Thymus (tissue), 11 donors: ENCODE measurements around the gene UPP1. TPM values are rescaled to one million over a fixed set of nuclear protein-coding genes. Genes with fewer than 3 reads are reported as not detected.

ENCODE experiments used
- DNase-seq, 9 donors: peaks; one replicate each; pipeline ENCODE4 v3.0.0-alpha.2; 2013; ENCODE audit warnings: low spot score in 9 of 9, low read depth in 6 of 9, missing footprints in 1 of 9
- H3K27ac ChIP-seq, 2 donors: one replicate each; pipeline ENCODE4 v1.5.1; 2013; ENCODE audit warnings: control low read depth in 1 of 2, low read depth in 1 of 2, low read length in 1 of 2, mild to moderate bottlenecking in 1 of 2, moderate library complexity in 1 of 2
- H3K27me3 ChIP-seq, 2 donors: one replicate each; pipeline ENCODE4 v1.5.1; 2013; ENCODE audit warnings: low read length in 1 of 2; ENCODE audit not compliant: control insufficient read depth in 2 of 2, insufficient read depth in 1 of 2
- H3K36me3 ChIP-seq, 2 donors: one replicate each; pipeline ENCODE4 v1.5.1; 2013; ENCODE audit warnings: low read length in 1 of 2, mild to moderate bottlenecking in 1 of 2, moderate library complexity in 1 of 2; ENCODE audit not compliant: control insufficient read depth in 2 of 2, insufficient read depth in 2 of 2
- H3K4me1 ChIP-seq, 2 donors: one replicate each; pipeline ENCODE4 v1.5.1; 2013; ENCODE audit warnings: low read length in 2 of 2; ENCODE audit not compliant: control insufficient read depth in 2 of 2, insufficient read depth in 2 of 2
- H3K4me3 ChIP-seq, 2 donors: one replicate each; pipeline ENCODE4 v1.5.1; 2013; ENCODE audit warnings: low read length in 2 of 2, control low read depth in 1 of 2, mild to moderate bottlenecking in 1 of 2
- H3K9me3 ChIP-seq, 2 donors: one replicate each; pipeline ENCODE4 v1.5.1; 2013; ENCODE audit warnings: low read length in 1 of 2, mild to moderate bottlenecking in 1 of 2; ENCODE audit not compliant: control insufficient read depth in 2 of 2, insufficient read depth in 1 of 2
- WGBS: extraction: QIAGEN DNeasy Blood & Tissue Kit; methylation state at CpG from one replicate; pipeline ENCODE4 v1.1.7; 2013; 5-methylcytosine and 5-hydroxymethylcytosine counted together
- polyA plus RNA-seq: library from polyadenylated mRNA; stranded (reverse); fragments of 200-250 nt; gene quantifications from one replicate; pipeline ENCODE4 v1.2.3, GENCODE V29; 2013
- total RNA-seq: library from RNA; stranded (reverse); fragments of 120-200 nt; gene quantifications from one replicate; pipeline ENCODE4 v1.2.4, GENCODE V29; 2013
- donor health status: healthy.

The UPP1 gene
- total and polyA plus RNA-seq, 2 donors: 3.2 to 32.4 TPM

GRCh38 chr7:48091506-48092433, 2.7 kb downstream of the UPP1 start:
- WGBS: 92% methylated on average over 10 of the region's 10 CpGs
- Histone ChIP-seq H3K36me3 (no peaks in the 10 kb centered on the region), H3K9me3 (peaks cover 0 to 5% of the 10 kb centered on the region in 2 donors), H3K27me3 (peaks cover 21 to 57% of the 10 kb centered on the region in 2 donors), H3K4me1 (peaks cover 5 to 21% of the 10 kb centered on the region in 2 donors), H3K4me3 (no peak overlapping the region), H3K27ac (no peak overlapping the region)
- DNase-seq: no peak

DNA sequence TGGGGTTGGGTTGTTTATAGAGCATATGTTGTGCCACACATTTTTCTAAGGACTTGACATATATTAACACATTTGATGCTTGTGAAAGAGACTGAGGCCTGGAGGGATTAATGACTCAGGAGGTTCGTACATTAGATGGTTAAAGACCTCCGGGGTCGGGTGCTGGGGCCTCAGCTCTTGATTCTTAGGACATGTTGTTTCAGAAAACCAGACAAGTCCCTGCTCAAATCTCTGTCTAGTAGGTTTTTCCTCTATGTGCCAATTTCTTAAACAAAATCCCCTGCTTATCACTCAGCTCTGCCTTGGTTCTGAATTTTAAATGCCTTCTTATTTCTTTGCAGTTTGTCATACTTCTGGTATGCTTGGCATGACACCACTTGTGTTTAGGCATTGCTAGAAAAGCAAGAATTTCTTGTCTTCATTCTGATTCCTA, 5.8 kb downstream of the UPP1 start:
- peaks cover 11 to 35% of the 10 kb centered on the region in 2 donors for H3K27me3 ChIP-seq
- DNase-seq: no peak
- WGBS: 94% methylated on average over 3 of the region's 3 CpGs
- H3K27ac ChIP-seq: no peak overlapping the region
- peaks cover 0 to 5% of the 10 kb centered on the region in 2 donors for H3K9me3 ChIP-seq
- no peak overlapping the region for H3K4me3 ChIP-seq
- peaks cover under 1 to 5% of the 10 kb centered on the region in 2 donors for H3K4me1 ChIP-seq
- H3K36me3 ChIP-seq: no peaks in the 10 kb centered on the region

DNA sequence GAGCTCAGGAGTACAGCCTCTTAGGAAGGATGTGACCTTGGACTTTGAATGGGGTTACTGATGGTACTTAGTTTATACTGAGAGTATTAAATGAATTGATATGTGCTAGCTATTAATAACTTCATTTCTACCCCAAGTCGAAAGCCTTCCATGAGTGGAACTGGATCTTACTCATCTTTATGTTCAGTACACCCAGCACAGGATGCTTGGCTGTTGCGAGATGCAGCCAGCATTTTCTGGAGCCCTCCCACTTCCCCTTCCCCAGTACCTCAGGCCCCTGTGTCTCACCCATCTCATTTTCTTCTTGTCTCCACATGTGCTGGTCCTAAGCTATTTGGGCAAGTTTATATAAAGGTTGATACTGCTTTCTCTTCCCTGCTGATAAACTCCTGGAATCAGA, 7.2 kb downstream of the UPP1 start:
- Histone ChIP-seq H3K27ac (no peak overlapping the region), H3K36me3 (no peaks in the 10 kb centered on the region), H3K4me3 (no peak overlapping the region), H3K9me3 (no peaks in the 10 kb centered on the region), H3K4me1 (peaks cover 0 to 2% of the 10 kb centered on the region in 2 donors), H3K27me3 (peaks cover 3 to 21% of the 10 kb centered on the region in 2 donors)
- WGBS: 69% methylated on average over 2 of the region's 2 CpGs
- no peak for DNase-seq

- Histone ChIP-seq H3K4me1 (peaks cover 0 to 2% of the 10 kb centered on the region in 2 donors), H3K4me3 (no peak overlapping the region), H3K9me3 (no peaks in the 10 kb centered on the region), H3K36me3 (no peaks in the 10 kb centered on the region), H3K27me3 (peaks cover 0 to 9% of the 10 kb centered on the region in 2 donors), H3K27ac (peak overlapping the region in 1 of 2 donors; percentile 44)
- DNase-seq: no peak
- 33% methylated on average over 6 of the region's 6 CpGs for WGBS
These were observed 8.6 kb downstream of the UPP1 start for GRCh38 chr7:48097521-48098231.

GRCh38 chr7:48098846-48099245, 9.8 kb downstream of the UPP1 start:
- Histone ChIP-seq H3K9me3 (no peaks in the 10 kb centered on the region), H3K27ac (no peak overlapping the region), H3K36me3 (no peaks in the 10 kb centered on the region), H3K4me1 (peaks cover 0 to 2% of the 10 kb centered on the region in 2 donors), H3K27me3 (no peaks in the 10 kb centered on the region), H3K4me3 (no peak overlapping the region)
- 95% methylated on average over 4 of the region's 4 CpGs for WGBS
- no peak for DNase-seq

GRCh38 chr7:48099781-48100180, 10.7 kb downstream of the UPP1 start:
- Histone ChIP-seq H3K4me1 (peaks cover 0 to 2% of the 10 kb centered on the region in 2 donors), H3K36me3 (no peaks in the 10 kb centered on the region), H3K4me3 (no peak overlapping the region), H3K27ac (no peak overlapping the region), H3K9me3 (no peaks in the 10 kb centered on the region), H3K27me3 (no peaks in the 10 kb centered on the region)
- WGBS: 92% methylated on average over 3 of the region's 3 CpGs
- no peak for DNase-seq

GRCh38 chr7:48101352-48101751, 12.3 kb downstream of the UPP1 start:
- H3K4me3 ChIP-seq: no peak overlapping the region
- no peaks in the 10 kb centered on the region for H3K36me3 ChIP-seq
- no peaks in the 10 kb centered on the region for H3K9me3 ChIP-seq
- H3K4me1 ChIP-seq: no peaks in the 10 kb centered on the region
- DNase-seq: no peak
- WGBS: 98% methylated on average over 8 of the region's 8 CpGs
- H3K27ac ChIP-seq: no peak overlapping the region
- no peaks in the 10 kb centered on the region for H3K27me3 ChIP-seq

DNA sequence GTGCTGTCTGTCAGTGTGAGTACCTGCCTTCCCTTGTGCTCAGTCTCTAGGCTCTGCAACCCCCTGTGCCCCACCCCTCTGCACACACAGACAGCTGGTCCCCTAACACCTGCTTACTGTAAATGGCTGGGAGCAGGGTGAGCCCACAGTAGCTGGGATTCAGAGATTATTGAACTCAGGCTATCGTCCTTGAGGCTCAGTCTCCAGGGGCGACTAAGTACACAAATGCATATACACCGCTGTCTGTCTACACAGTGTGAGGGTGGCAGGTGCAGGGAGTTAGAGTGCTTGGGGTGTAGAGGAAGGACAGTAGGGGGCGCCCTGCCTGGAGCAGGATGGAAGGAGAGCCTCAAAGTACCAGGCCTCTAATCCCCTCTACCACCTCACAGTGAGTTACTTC, 12.9 kb downstream of the UPP1 start:
- DNase-seq: no peak
- Histone ChIP-seq H3K4me1 (no peaks in the 10 kb centered on the region), H3K27ac (no peak overlapping the region), H3K4me3 (no peak overlapping the region), H3K36me3 (no peaks in the 10 kb centered on the region), H3K9me3 (no peaks in the 10 kb centered on the region), H3K27me3 (no peaks in the 10 kb centered on the region)
- WGBS: 94% methylated on average over 4 of the region's 4 CpGs

DNA sequence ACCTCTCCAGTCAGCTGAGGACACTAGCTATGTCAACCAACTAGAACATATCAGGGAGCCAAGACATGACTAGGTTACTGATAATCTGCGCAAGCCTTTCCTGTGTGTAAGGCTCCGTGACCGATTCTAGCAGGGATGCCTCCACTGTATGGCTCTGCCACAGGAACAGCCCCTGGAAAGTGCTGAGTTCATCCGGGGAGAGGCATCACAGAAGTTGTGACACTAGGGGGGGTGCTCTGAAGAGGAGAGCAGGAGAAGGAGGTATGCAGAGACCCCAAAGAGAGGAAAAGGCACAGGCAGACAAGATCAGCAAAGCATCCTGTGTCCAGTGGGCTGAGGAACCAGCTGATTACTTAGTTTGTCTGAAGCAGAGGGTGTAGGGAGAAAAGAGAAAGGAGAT, 13.5 kb downstream of the UPP1 start:
- Histone ChIP-seq H3K9me3 (no peaks in the 10 kb centered on the region), H3K4me1 (no peaks in the 10 kb centered on the region), H3K36me3 (no peaks in the 10 kb centered on the region), H3K27me3 (no peaks in the 10 kb centered on the region), H3K27ac (no peak overlapping the region), H3K4me3 (no peak overlapping the region)
- no peak for DNase-seq
- WGBS: 98% methylated on average over 4 of the region's 4 CpGs
